ENCODE measurements around the gene PTPN4. TPM values are rescaled to one million over a fixed set of nuclear protein-coding genes. Genes with fewer than 3 reads are reported as not detected.
A peak's percentile ranks its signal among the peaks of the same experiment; 100 is the strongest.

The PTPN4 gene
- total and polyA plus RNA-seq, 9 of the 15 experiments (the other 6 are each of a cell fraction or from before 2014, with no cell fraction given) = 5.0 to 32.8 (median 27.3) TPM

DNA sequence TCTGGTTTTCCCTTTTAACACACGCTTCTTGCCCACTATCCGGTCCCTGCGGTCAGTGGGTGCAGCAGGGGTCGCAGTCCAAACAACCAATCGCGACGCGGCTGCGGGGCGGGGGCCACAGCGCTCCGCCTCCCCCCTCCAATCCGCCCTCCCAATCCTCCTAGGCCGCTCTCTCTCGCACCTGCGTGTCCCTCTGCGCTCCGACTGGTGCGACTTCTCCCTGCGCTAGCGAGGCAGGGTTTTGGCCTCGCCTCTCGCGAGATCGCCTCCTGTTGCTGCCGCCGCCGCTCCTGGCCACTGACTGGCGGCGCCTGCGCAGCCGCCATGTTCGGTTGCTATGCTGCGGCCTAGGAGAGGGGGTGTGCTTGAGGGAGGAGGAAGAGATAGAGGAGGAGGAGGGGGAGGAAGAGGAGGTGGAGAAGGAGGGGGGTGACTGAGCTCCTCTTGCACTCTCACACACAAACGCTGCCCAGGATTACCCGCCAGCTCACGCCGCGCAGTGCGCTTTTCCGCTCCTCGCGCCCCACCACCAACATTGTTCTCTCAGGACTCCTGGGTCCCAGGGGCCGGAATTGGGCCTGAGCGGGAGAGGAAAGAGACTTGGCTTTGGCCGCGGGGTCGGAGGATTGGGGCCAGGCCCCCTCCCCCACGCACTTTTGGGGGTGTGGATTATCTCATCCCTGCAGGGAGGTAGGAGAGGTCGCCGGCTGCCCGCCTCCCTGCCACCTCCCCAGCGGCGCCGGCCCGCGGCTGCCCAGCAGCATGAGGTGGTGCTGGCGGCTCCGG lies at the start of gene PTPN4 (continued):
- TF ChIP-seq FOXP4 (CRISPR knock-in tag; IDR thresholded peaks at IDR 0.05; ENCODE audit: borderline replicate concordance) (0 out of 2 replicates have a peak, but pooled peaks have one; percentile 26), RCOR1 (IDR thresholded peaks at IDR 0.05; ENCODE audit: borderline replicate concordance in 1 of 2, low read depth in 2 of 2, low read length in 2 of 2) (peak; percentile 23 to 86; a peak in 2 of 4 replicates), NR2F6 (CRISPR knock-in tag; IDR thresholded peaks at IDR 0.05) (no peak), RBM25 (IDR thresholded peaks at IDR 0.05; ENCODE audit: low read depth, low read length, severe bottlenecking) (peak; percentile 100), EP300 (IDR thresholded peaks at IDR 0.05; ENCODE audit: low read length) (peak; percentile 26; the same call in 1 of the 2 replicates), CGGBP1 (CRISPR knock-in tag; IDR thresholded peaks at IDR 0.05) (no peak), ZNF121 (CRISPR knock-in tag; conservative IDR thresholded peaks at IDR 0.05) (no peak), RBBP5 (IDR thresholded peaks at IDR 0.05; ENCODE audit: borderline replicate concordance, insufficient read depth, low read length, poor library complexity, severe bottlenecking) (peak; percentile 91), THRAP3 (IDR thresholded peaks at IDR 0.05; ENCODE audit: borderline replicate concordance) (no peak), TBP (optimal IDR thresholded peaks at IDR 0.05; ENCODE audit: low read depth, low read length) (peak; percentile 93), LCOR (CRISPR knock-in tag; IDR thresholded peaks at IDR 0.05) (peak; percentile 96), ZFX (CRISPR knock-in tag; IDR thresholded peaks at IDR 0.05) (peak; percentile 95), SIN3B (IDR thresholded peaks at IDR 0.05; ENCODE audit: low read depth) (peak; percentile 23; the same call in 1 of the 2 replicates), PML (IDR thresholded peaks at IDR 0.05; ENCODE audit: low read length) (0 out of 2 replicates have a peak, but pooled peaks have one; percentile 58), ZNF23 (CRISPR knock-in tag; IDR thresholded peaks at IDR 0.05) (no peak), DNMT1 (IDR thresholded peaks at IDR 0.05) (no peak), RB1 (IDR thresholded peaks at IDR 0.05; ENCODE audit: low read depth) (peak; percentile 69), E2F6 (IDR thresholded peaks at IDR 0.05; ENCODE audit: borderline replicate concordance in 1 of 2, extremely low read depth in 1 of 2, insufficient read depth in 1 of 2, insufficient read length in 1 of 2, low read depth in 1 of 2, low read length in 1 of 2, poor library complexity in 1 of 2, severe bottlenecking in 1 of 2) (peak; percentile 75 to 77), ZNF395 (CRISPR knock-in tag; IDR thresholded peaks at IDR 0.05) (peak; percentile 8; the same call in 1 of the 2 replicates), ZNF217 (CRISPR knock-in tag; IDR thresholded peaks at IDR 0.05) (no peak), MTA2 (IDR thresholded peaks at IDR 0.05; ENCODE audit: low read depth) (peak; percentile 69)
- TF ChIP-seq, protein P1, sequence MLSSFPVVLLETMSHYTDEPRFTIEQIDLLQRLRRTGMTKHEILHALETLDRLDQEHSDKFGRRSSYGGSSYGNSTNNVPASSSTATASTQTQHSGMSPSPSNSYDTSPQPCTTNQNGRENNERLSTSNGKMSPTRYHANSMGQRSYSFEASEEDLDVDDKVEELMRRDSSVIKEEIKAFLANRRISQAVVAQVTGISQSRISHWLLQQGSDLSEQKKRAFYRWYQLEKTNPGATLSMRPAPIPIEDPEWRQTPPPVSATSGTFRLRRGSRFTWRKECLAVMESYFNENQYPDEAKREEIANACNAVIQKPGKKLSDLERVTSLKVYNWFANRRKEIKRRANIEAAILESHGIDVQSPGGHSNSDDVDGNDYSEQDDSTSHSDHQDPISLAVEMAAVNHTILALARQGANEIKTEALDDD (IDR thresholded peaks at IDR 0.05) = peak; percentile 73; the same call in 1 of the 2 replicates

All from K562 (cell line).